Measurements from ENCODE around the gene PARN. TPM values are rescaled to one million over a fixed set of nuclear protein-coding genes. Genes with fewer than 3 reads are reported as not detected.
A peak's percentile ranks its signal among the peaks of the same experiment; 100 is the strongest.
"Not testable (repeated sequence)": the region's sequence is repeated elsewhere in the genome, so short reads cannot be mapped to it uniquely, and the experiment has no call there.

PARN gene
- total RNA-seq, 1 experiment from 2014 or later: 30.7 TPM

DNA sequence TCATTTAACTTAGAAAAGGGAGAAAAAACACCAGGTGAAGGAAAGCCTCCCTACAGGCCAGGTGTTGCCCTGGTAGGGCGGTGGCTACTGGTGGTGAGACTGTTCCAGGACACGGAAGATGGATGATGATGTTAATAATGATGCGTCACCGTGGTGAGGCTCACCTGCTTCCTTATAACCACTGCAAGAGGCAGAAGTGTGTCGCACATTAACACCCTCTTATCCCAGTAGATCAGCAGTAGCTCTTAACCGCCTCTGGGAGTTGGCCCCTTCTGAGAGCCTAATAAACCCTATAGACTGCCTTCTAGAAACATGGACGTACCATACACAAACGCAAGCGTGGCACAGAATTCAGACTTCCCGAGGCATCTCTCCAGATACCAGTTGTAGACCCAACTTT lies 10.5 kb upstream of the PARN start:
- Mint-ChIP-seq H3K4me1 (ENCODE audit: low read depth, unreplicated experiment) (peaks cover 8% of the 10 kb centered on the region), H3K4me3 (ENCODE audit: unreplicated experiment) (no peak overlapping the region), H3K27ac (ENCODE audit: unreplicated experiment) (no peak overlapping the region), H3K9me3 (ENCODE audit: unreplicated experiment) (no peaks in the 10 kb centered on the region), H3K27me3 (ENCODE audit: insufficient read depth, unreplicated experiment) (no peaks in the 10 kb centered on the region), H3K36me3 (ENCODE audit: insufficient read depth, unreplicated experiment) (peaks cover 36% of the 10 kb centered on the region)
- Histone ChIP-seq H3K27me3 (replicated peaks; ENCODE audit: control insufficient read depth, insufficient read depth, low read length) (no peaks in the 10 kb centered on the region), H3K9me3 (no peaks in the 10 kb centered on the region), H3K36me3 (ENCODE audit: control insufficient read depth, insufficient read depth, low read length) (no peaks in the 10 kb centered on the region; the same call in 1 of the 2 replicates), H3K4me3 (ENCODE audit: low read depth, low read length) (no peak overlapping the region), H3K4me1 (peaks cover 15% of the 10 kb centered on the region)
- TF ChIP-seq CTCF (IDR thresholded peaks at IDR 0.05; ENCODE audit: insufficient read depth in 1 of 2, low read depth in 1 of 2, low read length in 1 of 2, severe bottlenecking in 1 of 2, unreplicated experiment in 1 of 2): no peak
- no peak for DNase-seq
- BruUV-seq (replicated peaks): no TSS peak
- ChIA-PET CTCF (no interaction called here), POLR2A (no interaction called here)
- intact Hi-C loops (cut with micrococcal nuclease; ENCODE audit: unreplicated experiment): no loop called here

- H3K4me3 ChIP-seq (ENCODE audit: low read depth, low read length); H3K9me3 Mint-ChIP-seq (ENCODE audit: unreplicated experiment); H3K36me3 ChIP-seq (ENCODE audit: control insufficient read depth, insufficient read depth, low read length); intact Hi-C loops (cut with micrococcal nuclease; ENCODE audit: unreplicated experiment); H3K27me3 ChIP-seq (replicated peaks; ENCODE audit: control insufficient read depth, insufficient read depth, low read length); DNase-seq; H3K27me3 Mint-ChIP-seq (ENCODE audit: insufficient read depth, unreplicated experiment); POLR2A ChIA-PET; H3K4me1 Mint-ChIP-seq (ENCODE audit: low read depth, unreplicated experiment); BruUV-seq (replicated peaks); CTCF ChIA-PET; H3K9me3 ChIP-seq: not testable (repeated sequence)
- peaks cover 30% of the 10 kb centered on the region for H3K4me1 ChIP-seq
- Mint-ChIP-seq H3K36me3 (ENCODE audit: insufficient read depth, unreplicated experiment) (peaks cover 13% of the 10 kb centered on the region), H3K4me3 (ENCODE audit: unreplicated experiment) (peak overlapping the region; percentile 4), H3K27ac (ENCODE audit: unreplicated experiment) (peak overlapping the region; percentile 66)
These were observed 6.8 kb upstream of the PARN start for GRCh38 chr16:14636951-14637240.

- H3K27me3 ChIP-seq (replicated peaks; ENCODE audit: control insufficient read depth, insufficient read depth, low read length); H3K9me3 ChIP-seq; BruUV-seq (replicated peaks); H3K9me3 Mint-ChIP-seq (ENCODE audit: unreplicated experiment); H3K27me3 Mint-ChIP-seq (ENCODE audit: insufficient read depth, unreplicated experiment); CTCF ChIA-PET; H3K36me3 ChIP-seq (ENCODE audit: control insufficient read depth, insufficient read depth, low read length); H3K4me1 Mint-ChIP-seq (ENCODE audit: low read depth, unreplicated experiment); intact Hi-C loops (cut with micrococcal nuclease; ENCODE audit: unreplicated experiment); POLR2A ChIA-PET; H3K4me3 ChIP-seq (ENCODE audit: low read depth, low read length): not testable (repeated sequence)
- Mint-ChIP-seq H3K27ac (ENCODE audit: unreplicated experiment) (peak overlapping the region; percentile 66), H3K4me3 (ENCODE audit: unreplicated experiment) (peak overlapping the region; percentile 4), H3K36me3 (ENCODE audit: insufficient read depth, unreplicated experiment) (peaks cover 13% of the 10 kb centered on the region)
- peak; percentile 52 to 76 for DNase-seq
- peaks cover 30% of the 10 kb centered on the region for H3K4me1 ChIP-seq
These were observed 6.3 kb upstream of the PARN start for GRCh38 chr16:14636179-14636950.

GRCh38 chr16:14635395-14636165 lies 5.5 kb upstream of the PARN start:
- DNase-seq: no peak
- Mint-ChIP-seq H3K9me3 (ENCODE audit: unreplicated experiment) (no peaks in the 10 kb centered on the region), H3K4me1 (ENCODE audit: low read depth, unreplicated experiment) (peaks cover 8% of the 10 kb centered on the region), H3K36me3 (ENCODE audit: insufficient read depth, unreplicated experiment) (peaks cover 14% of the 10 kb centered on the region), H3K27ac (ENCODE audit: unreplicated experiment) (peak overlapping the region; percentile 66), H3K27me3 (ENCODE audit: insufficient read depth, unreplicated experiment) (no peaks in the 10 kb centered on the region), H3K4me3 (ENCODE audit: unreplicated experiment) (peak overlapping the region; percentile 4)
- Histone ChIP-seq H3K4me3 (ENCODE audit: low read depth, low read length) (no peak overlapping the region), H3K36me3 (ENCODE audit: control insufficient read depth, insufficient read depth, low read length) (no peaks in the 10 kb centered on the region; the same call in 1 of the 2 replicates), H3K9me3 (no peaks in the 10 kb centered on the region), H3K27me3 (replicated peaks; ENCODE audit: control insufficient read depth, insufficient read depth, low read length) (no peaks in the 10 kb centered on the region), H3K4me1 (peaks cover 30% of the 10 kb centered on the region)
- CTCF ChIA-PET: no interaction called here
- no peak for TF ChIP-seq CTCF (IDR thresholded peaks at IDR 0.05; ENCODE audit: insufficient read depth in 1 of 2, low read depth in 1 of 2, low read length in 1 of 2, severe bottlenecking in 1 of 2, unreplicated experiment in 1 of 2)
- intact Hi-C loops (cut with micrococcal nuclease; ENCODE audit: unreplicated experiment): no loop called here
- no TSS peak for BruUV-seq (replicated peaks)
- POLR2A ChIA-PET: interaction anchor here (0.6 kb wide), 1 partner anchor 33 kb away, joined by 8 read pairs; no protein-coding TSS in a partner anchor

All from Caco-2 (cell line).